Hepatocyte (in vitro differentiated cells): ENCODE measurements around the gene CHD6.

Source experiments
- CTCF ChIP-seq: fragments of 200-600 bp; sonication (generic); IDR thresholded peaks from 2 replicates; pipeline ENCODE4 v1.5.1; 2016; ENCODE audit warnings: antibody characterized with exemption, mild to moderate bottlenecking; ENCODE audit not compliant: poor library complexity
- EZH2 ChIP-seq: fragments of 200-600 bp; sonication (generic); IDR thresholded peaks from 2 replicates; pipeline ENCODE4 v1.6.1; 2016; ENCODE audit warnings: antibody characterized with exemption, mild to moderate bottlenecking, borderline replicate concordance

GRCh38 chr20:41475503-41475902 is 142.7 kb downstream of the CHD6 start:
- no peak for TF ChIP-seq EZH2
- no peak for TF ChIP-seq CTCF
